HepG2 (cell line): ENCODE results near the gene SLC16A11. TPM values are rescaled to one million over a fixed set of nuclear protein-coding genes. Genes with fewer than 3 reads are reported as not detected.
A peak's percentile ranks its signal among the peaks of the same experiment; 100 is the strongest.

ENCODE experiments used
- BRCA1 ChIP-seq: sonication (generic); formaldehyde crosslinking; IDR thresholded peaks from 2 replicates; pipeline ENCODE4 v1.4.0; 2020; ENCODE audit warnings: missing genetic modification reagents
- CEBPG ChIP-seq: IDR thresholded peaks from 2 replicates; pipeline ENCODE4 v1.6.1; 2016
- ERF ChIP-seq: IDR thresholded peaks from 2 replicates; pipeline ENCODE4 v1.6.1; 2018; ENCODE audit warnings: missing biosample characterization, missing genetic modification reagents
- FOXM1 ChIP-seq: sonication (generic); formaldehyde crosslinking; IDR thresholded peaks from 2 replicates; pipeline ENCODE4 v1.5.0; 2020; ENCODE audit warnings: missing genetic modification reagents
- HOXA7 ChIP-seq: sonication (generic); formaldehyde crosslinking; IDR thresholded peaks from 2 replicates; pipeline ENCODE4 v1.8.1; 2022; ENCODE audit warnings: mild to moderate bottlenecking, missing genetic modification reagents, moderate library complexity
- MLX ChIP-seq: IDR thresholded peaks from 2 replicates; pipeline ENCODE4 v1.6.1; 2016
- POLR2AphosphoS5 ChIP-seq: IDR thresholded peaks from 2 replicates; pipeline ENCODE4 v1.6.1; 2012; ENCODE audit warnings: low read depth, low read length
- RORA ChIP-seq: sonication (generic); formaldehyde crosslinking; IDR thresholded peaks from 2 replicates; pipeline ENCODE4 v1.5.0; 2020; ENCODE audit warnings: mild to moderate bottlenecking, missing genetic modification reagents, moderate library complexity
- SIX4 ChIP-seq: sonication (generic); formaldehyde crosslinking; IDR thresholded peaks from 2 replicates; pipeline ENCODE4 v1.4.0; 2020; ENCODE audit warnings: missing genetic modification reagents
- SOX13 ChIP-seq, 3 experiments: fragments of 450-650 bp in 1 of 3; sonication (generic) in 1 of 3; formaldehyde crosslinking in 1 of 3; IDR thresholded peaks in 2 of 3; conservative IDR thresholded peaks in 1 of 3; 2 replicates each; pipeline versions ENCODE4 v1.5.0 to v1.6.1; 2016 to 2020; ENCODE audit warnings: antibody characterized with exemption in 1 of 3, mild to moderate bottlenecking in 1 of 3, missing compliant biosample characterization in 1 of 3, missing genetic modification reagents in 1 of 3, moderate library complexity in 1 of 3
- SOX6 ChIP-seq, 2 experiments: fragments of 450-650 bp in 1 of 2; sonication (generic) in 1 of 2; formaldehyde crosslinking in 1 of 2; IDR thresholded peaks; 2 replicates each; pipeline versions ENCODE4 v1.4.0 to v1.6.1; 2017 to 2020; ENCODE audit warnings: antibody characterized with exemption in 1 of 2, mild to moderate bottlenecking in 1 of 2, missing genetic modification reagents in 1 of 2
- SUZ12 ChIP-seq: fragments of 150-350 bp; IDR thresholded peaks from 2 replicates; pipeline ENCODE4 v1.6.1; 2014; ENCODE audit warnings: low read depth, low read length
- TEAD3 ChIP-seq: optimal IDR thresholded peaks from 2 replicates; pipeline ENCODE3; 2016; ENCODE audit warnings: borderline replicate concordance
- ZBTB49 ChIP-seq: sonication (generic); formaldehyde crosslinking; IDR thresholded peaks from 2 replicates; pipeline ENCODE4 v1.4.0; 2020; ENCODE audit warnings: missing genetic modification reagents, borderline replicate concordance
- ZBTB7B ChIP-seq: sonication (generic); formaldehyde crosslinking; IDR thresholded peaks from 2 replicates; pipeline ENCODE4 v1.4.0; 2020; ENCODE audit warnings: missing genetic modification reagents
- ZNF251 ChIP-seq: sonication (generic); formaldehyde crosslinking; IDR thresholded peaks from 2 replicates; pipeline ENCODE4 v1.9.0; 2021; ENCODE audit warnings: mild to moderate bottlenecking, missing genetic modification reagents
- ZNF3 ChIP-seq: IDR thresholded peaks from 2 replicates; pipeline ENCODE4 v1.7.0; 2017; ENCODE audit warnings: inconsistent platforms
- ZNF343 ChIP-seq: sonication (generic); formaldehyde crosslinking; IDR thresholded peaks from 2 replicates; pipeline ENCODE4 v1.4.0; 2020; ENCODE audit warnings: mild to moderate bottlenecking, missing genetic modification reagents
- ZNF552 ChIP-seq: sonication (generic); formaldehyde crosslinking; IDR thresholded peaks from 2 replicates; pipeline ENCODE4 v1.9.0; 2022; ENCODE audit warnings: missing genetic modification reagents, mild to moderate bottlenecking, borderline replicate concordance
- polyA plus RNA-seq, 8 experiments: library from polyadenylated mRNA; depleted of rRNA in 3 of 8; stranded (reverse) in 7 of 8; unstranded in 1 of 8; fragments of >200 nt; fragmentation: Illumina TruSeq in 4 of 8; extraction: Trizol in 4 of 8; gene quantifications; 2 replicates each; pipeline versions ENCODE4 v1.2.1 to v1.2.3, GENCODE V29; 2011 to 2016; ENCODE audit warnings: low read depth in 4 of 8, missing spikeins in 1 of 8, mixed read lengths in 1 of 8; ENCODE audit not compliant: insufficient read depth in 1 of 8
- total RNA-seq, 5 experiments: library from RNA; depleted of rRNA; stranded (reverse); fragments of >200 nt; fragmentation: Illumina TruSeq; extraction: Trizol; gene quantifications; 2 replicates each; pipeline ENCODE4 v1.2.3, GENCODE V29; 2016; ENCODE audit warnings: low read depth in 1 of 5
- TF ChIP-seq, protein P1 (sequence below): sonication (generic); formaldehyde crosslinking; IDR thresholded peaks from 2 replicates; pipeline ENCODE4 v1.5.0; 2020; ENCODE audit warnings: mild to moderate bottlenecking, missing genetic modification reagents
- TF ChIP-seq, protein P2 (sequence below): sonication (generic); formaldehyde crosslinking; IDR thresholded peaks from 2 replicates; pipeline ENCODE4 v1.8.0; 2022; ENCODE audit warnings: missing genetic modification reagents, mild to moderate bottlenecking, borderline replicate concordance

Gene SLC16A11
- total and polyA plus RNA-seq, 2 of the 13 experiments (the other 11 are each of a cell fraction or from before 2014, with no cell fraction given), result not detected

GRCh38 chr17:7035591-7036368, 8.1 kb downstream of the SLC16A11 start, which contains the start of gene SLC16A13 (continued):
- TF ChIP-seq, protein P1, sequence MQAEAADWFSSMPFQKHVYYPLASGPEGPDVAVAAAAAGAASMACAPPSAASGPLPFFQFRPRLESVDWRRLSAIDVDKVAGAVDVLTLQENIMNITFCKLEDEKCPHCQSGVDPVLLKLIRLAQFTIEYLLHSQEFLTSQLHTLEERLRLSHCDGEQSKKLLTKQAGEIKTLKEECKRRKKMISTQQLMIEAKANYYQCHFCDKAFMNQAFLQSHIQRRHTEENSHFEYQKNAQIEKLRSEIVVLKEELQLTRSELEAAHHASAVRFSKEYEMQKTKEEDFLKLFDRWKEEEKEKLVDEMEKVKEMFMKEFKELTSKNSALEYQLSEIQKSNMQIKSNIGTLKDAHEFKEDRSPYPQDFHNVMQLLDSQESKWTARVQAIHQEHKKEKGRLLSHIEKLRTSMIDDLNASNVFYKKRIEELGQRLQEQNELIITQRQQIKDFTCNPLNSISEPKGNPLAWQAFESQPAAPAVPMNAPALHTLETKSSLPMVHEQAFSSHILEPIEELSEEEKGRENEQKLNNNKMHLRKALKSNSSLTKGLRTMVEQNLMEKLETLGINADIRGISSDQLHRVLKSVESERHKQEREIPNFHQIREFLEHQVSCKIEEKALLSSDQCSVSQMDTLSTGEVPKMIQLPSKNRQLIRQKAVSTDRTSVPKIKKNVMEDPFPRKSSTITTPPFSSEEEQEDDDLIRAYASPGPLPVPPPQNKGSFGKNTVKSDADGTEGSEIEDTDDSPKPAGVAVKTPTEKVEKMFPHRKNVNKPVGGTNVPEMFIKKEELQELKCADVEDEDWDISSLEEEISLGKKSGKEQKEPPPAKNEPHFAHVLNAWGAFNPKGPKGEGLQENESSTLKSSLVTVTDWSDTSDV (CRISPR knock-in tag), result peak; percentile 77; the same call in 1 of the 2 replicates
- TF ChIP-seq ZNF3 (CRISPR knock-in tag) (no peak), POLR2AphosphoS5 (peak; percentile 93), CEBPG (CRISPR knock-in tag) (no peak), ZNF251 (no peak), ZNF343 (CRISPR knock-in tag) (no peak), MLX (peak; percentile 59; the same call in 1 of the 2 replicates), ERF (CRISPR knock-in tag) (peak; percentile 53), HOXA7 (no peak), ZBTB49 (no peak; the same call in 1 of the 2 replicates), SOX13 (IDR thresholded peaks at IDR 0.05) (no peak; the same call in 1 of the 2 replicates), SOX13 (CRISPR knock-in tag; conservative IDR thresholded peaks at IDR 0.05 in 1 of 2, IDR thresholded peaks at IDR 0.05 in 1 of 2) (no peak; a peak in 1 of 4 replicates), SIX4 (no peak), ZBTB7B (CRISPR knock-in tag) (no peak), TEAD3 (CRISPR knock-in tag) (no peak), SUZ12 (no peak), BRCA1 (peak; percentile 52; the same call in 1 of the 2 replicates), FOXM1 (CRISPR knock-in tag) (no peak), RORA (no peak), ZNF552 (CRISPR knock-in tag) (peak; percentile 79; the same call in 1 of the 2 replicates), SOX6 (IDR thresholded peaks at IDR 0.05) (no peak), SOX6 (CRISPR knock-in tag; IDR thresholded peaks at IDR 0.05) (no peak)
- TF ChIP-seq, protein P2, sequence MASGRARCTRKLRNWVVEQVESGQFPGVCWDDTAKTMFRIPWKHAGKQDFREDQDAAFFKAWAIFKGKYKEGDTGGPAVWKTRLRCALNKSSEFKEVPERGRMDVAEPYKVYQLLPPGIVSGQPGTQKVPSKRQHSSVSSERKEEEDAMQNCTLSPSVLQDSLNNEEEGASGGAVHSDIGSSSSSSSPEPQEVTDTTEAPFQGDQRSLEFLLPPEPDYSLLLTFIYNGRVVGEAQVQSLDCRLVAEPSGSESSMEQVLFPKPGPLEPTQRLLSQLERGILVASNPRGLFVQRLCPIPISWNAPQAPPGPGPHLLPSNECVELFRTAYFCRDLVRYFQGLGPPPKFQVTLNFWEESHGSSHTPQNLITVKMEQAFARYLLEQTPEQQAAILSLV (CRISPR knock-in tag), result peak; percentile 46; the same call in 1 of the 2 replicates
